Karpas-422 (cell line): Measurements from ENCODE around the gene PANK4. TPM values are rescaled to one million over a fixed set of nuclear protein-coding genes. Genes with fewer than 3 reads are reported as not detected.
"Not testable (repeated sequence)": the region's sequence is repeated elsewhere in the genome, so short reads cannot be mapped to it uniquely, and the experiment has no call there.

ENCODE experiments used
- DNase-seq: peaks from one replicate; pipeline ENCODE4 v3.0.0-alpha.2; 2015
- H2AFZ ChIP-seq: fragments of 200-600 bp; sonication (generic); 2 replicates; pipeline ENCODE4 v1.6.1; 2014; ENCODE audit warnings: antibody characterized with exemption, low read length, mixed read lengths
- H3K27ac ChIP-seq: fragments of 200-600 bp; sonication (generic); 2 replicates; pipeline ENCODE4 v1.5.1; 2014; ENCODE audit warnings: mild to moderate bottlenecking, low read length, moderate library complexity
- H3K27me3 ChIP-seq: fragments of 200-600 bp; sonication (generic); 2 replicates; pipeline ENCODE4 v1.6.1; 2014; ENCODE audit warnings: low read length, mixed read lengths
- H3K36me3 ChIP-seq: fragments of 200-600 bp; sonication (generic); 2 replicates; pipeline ENCODE4 v1.6.1; 2014; ENCODE audit warnings: low read length, mixed read lengths; ENCODE audit not compliant: insufficient read depth
- H3K4me1 ChIP-seq: fragments of 200-600 bp; sonication (generic); 2 replicates; pipeline ENCODE4 v1.6.1; 2014; ENCODE audit warnings: mild to moderate bottlenecking, low read length, mixed read lengths
- H3K4me2 ChIP-seq: fragments of 200-600 bp; sonication (generic); 2 replicates; pipeline ENCODE4 v1.6.1; 2014; ENCODE audit warnings: low read length, low read depth, mild to moderate bottlenecking; ENCODE audit not compliant: poor library complexity, severe bottlenecking
- H3K4me3 ChIP-seq: fragments of 200-600 bp; sonication (generic); 2 replicates; pipeline ENCODE4 v1.5.1; 2014; ENCODE audit warnings: mild to moderate bottlenecking, antibody characterized with exemption, low read length, mixed read lengths
- H3K79me2 ChIP-seq: fragments of 200-600 bp; sonication (generic); 2 replicates; pipeline ENCODE4 v1.6.1; 2014; ENCODE audit warnings: mild to moderate bottlenecking, low read length, mixed read lengths
- H3K9ac ChIP-seq: fragments of 200-600 bp; sonication (generic); 2 replicates; pipeline ENCODE4 v1.6.0; 2014; ENCODE audit warnings: low read length
- H3K9me2 ChIP-seq: fragments of 200-600 bp; sonication (generic), shearing (Covaris generic); replicated peaks from 2 replicates; pipeline ENCODE4 v1.6.0; 2014; ENCODE audit warnings: mild to moderate bottlenecking, low read length, moderate library complexity; ENCODE audit not compliant: insufficient read depth
- H3K9me3 ChIP-seq: fragments of 300-700, 200-600 bp; sonication (generic); 2 replicates; pipeline ENCODE4 v1.6.1; 2014; ENCODE audit warnings: low read length, mixed read lengths
- H4K20me1 ChIP-seq: fragments of 200-600 bp; sonication (generic); 2 replicates; pipeline ENCODE4 v1.6.1; 2014; ENCODE audit warnings: mild to moderate bottlenecking, antibody characterized with exemption, low read length, low read depth; ENCODE audit not compliant: insufficient read depth
- total RNA-seq: library from RNA; depleted of rRNA; stranded (reverse); fragments of >200 nt; shearing (Covaris generic); gene quantifications from 2 replicates; pipeline ENCODE4 v1.2.3, GENCODE V29; 2014; ENCODE audit warnings: low replicate concordance; rRNA removed

The PANK4 gene
- total RNA-seq, 1 experiment from 2014 or later = 25.1 TPM

GRCh38 chr1:2459757-2460156 lies 66.6 kb downstream of the PANK4 start:
- H3K27ac ChIP-seq = no peak overlapping the region
- no peak overlapping the region for H2AFZ ChIP-seq
- peaks cover 15% of the 10 kb centered on the region; the same call in 1 of the 2 replicates for H4K20me1 ChIP-seq
- H3K36me3 ChIP-seq = no peaks in the 10 kb centered on the region
- no peaks in the 10 kb centered on the region for H3K27me3 ChIP-seq
- no peak overlapping the region for H3K9ac ChIP-seq
- no peak overlapping the region for H3K4me2 ChIP-seq
- no peak for DNase-seq
- H3K4me1 ChIP-seq = 0 out of 2 replicates have a peak, but pooled peaks cover 2% of the 10 kb centered on the region
- no peaks in the 10 kb centered on the region for H3K9me3 ChIP-seq
- H3K9me2 ChIP-seq = no peaks in the 10 kb centered on the region
- H3K79me2 ChIP-seq = no peaks in the 10 kb centered on the region
- H3K4me3 ChIP-seq = no peak overlapping the region

DNA sequence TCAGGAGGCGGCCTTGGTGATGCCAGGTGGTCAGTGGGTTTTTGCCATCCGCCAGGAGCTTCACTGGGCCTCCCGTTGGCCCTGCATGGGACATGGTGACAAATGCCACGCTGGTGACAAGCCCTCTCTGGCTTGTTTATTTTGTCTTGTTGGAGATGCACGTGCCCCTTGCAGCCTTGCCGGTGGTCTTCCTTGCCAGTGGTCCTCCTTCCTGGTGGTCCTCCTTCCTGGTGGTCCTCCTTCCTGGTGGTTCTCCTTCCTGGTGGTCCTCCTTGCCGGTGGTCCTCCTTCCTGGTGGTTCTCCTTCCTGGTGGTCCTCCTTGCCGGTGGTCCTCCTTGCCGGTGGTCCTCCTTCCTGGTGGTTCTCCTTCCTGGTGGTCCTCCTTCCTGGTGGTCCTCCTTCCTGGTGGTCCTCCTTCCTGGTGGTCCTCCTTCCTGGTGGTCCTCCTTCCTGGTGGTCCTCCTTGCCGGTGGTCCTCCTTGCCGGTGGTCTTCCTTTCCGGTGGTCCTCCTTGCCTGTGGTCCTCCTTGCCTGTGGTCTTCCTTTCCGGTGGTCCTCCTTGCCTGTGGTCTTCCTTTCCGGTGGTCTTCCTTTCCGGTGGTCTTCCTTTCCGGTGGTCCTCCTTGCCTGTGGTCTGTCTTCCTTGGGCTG lies 67.2 kb downstream of the PANK4 start:
- not testable (repeated sequence) for H3K9ac ChIP-seq, H3K4me3 ChIP-seq, H3K27me3 ChIP-seq, H3K36me3 ChIP-seq, H3K9me2 ChIP-seq, H3K4me1 ChIP-seq, H3K27ac ChIP-seq, DNase-seq, H2AFZ ChIP-seq, H3K4me2 ChIP-seq, H3K9me3 ChIP-seq, H3K79me2 ChIP-seq
- peaks cover 15% of the 10 kb centered on the region; the same call in 1 of the 2 replicates for H4K20me1 ChIP-seq

DNA sequence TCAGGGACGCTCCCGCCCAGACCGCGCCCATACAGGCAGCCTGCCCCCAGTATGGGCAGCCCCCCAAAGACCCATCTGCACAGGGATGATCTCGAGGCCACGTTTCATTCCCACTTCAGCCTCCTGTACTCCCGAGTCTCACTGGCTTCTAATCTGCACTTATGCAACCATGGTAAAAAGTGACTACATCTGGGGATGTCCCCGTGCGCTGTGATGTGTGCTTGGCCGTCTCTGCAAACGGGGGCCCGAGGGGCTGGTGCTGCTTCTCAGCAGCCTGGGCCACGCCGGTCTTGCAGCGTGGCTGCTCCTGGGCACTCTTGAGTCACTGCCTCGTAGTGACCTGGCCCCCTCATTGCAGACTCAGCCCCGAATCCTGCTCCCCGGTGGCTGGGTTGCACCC lies 67.7 kb downstream of the PANK4 start:
- peaks cover 15% of the 10 kb centered on the region; the same call in 1 of the 2 replicates for H4K20me1 ChIP-seq
- H3K4me2 ChIP-seq = no peak overlapping the region

More for the DNA sequence above, 67.7 kb downstream of the PANK4 start:
- Histone ChIP-seq H3K27ac (no peak overlapping the region), H3K36me3 (no peaks in the 10 kb centered on the region), H3K79me2 (no peaks in the 10 kb centered on the region), H3K4me3 (no peak overlapping the region), H3K9ac (no peak overlapping the region), H3K9me3 (no peaks in the 10 kb centered on the region), H2AFZ (no peak overlapping the region), H3K4me1 (0 out of 2 replicates have a peak, but pooled peaks cover 2% of the 10 kb centered on the region), H3K27me3 (no peaks in the 10 kb centered on the region), H3K9me2 (no peaks in the 10 kb centered on the region)
- DNase-seq = no peak

Other genes starting within 250 kb of the PANK4 start
- 6.2 and 9.8 TPM in 2 replicates for gene MORN1, start 135.0 kb downstream of the PANK4 start, total RNA-seq
- gene RER1, start 134.8 kb downstream of the PANK4 start, total RNA-seq = 57.2 and 108 TPM in 2 replicates
- gene PEX10, start 114.0 kb downstream of the PANK4 start, total RNA-seq = 21.4 and 32.4 TPM in 2 replicates
- 0.11 and 0.19 TPM in 2 replicates for gene PLCH2, start 50.3 kb downstream of the PANK4 start, total RNA-seq
- not detected in 2 replicates for gene HES5, start 3.7 kb upstream of the PANK4 start, total RNA-seq
- 10.3 and 15.6 TPM in 2 replicates for gene TNFRSF14, start 29.8 kb upstream of the PANK4 start, total RNA-seq
- 0.89 and 0.90 TPM in 2 replicates for gene PRXL2B, start 60.2 kb upstream of the PANK4 start, total RNA-seq
- not detected in 2 replicates for gene MMEL1, start 106.4 kb upstream of the PANK4 start, total RNA-seq